Tibial nerve (tissue), 3 donors: ENCODE results near the gene EFNA3.

Source experiments
- CTCF ChIP-seq, 5 experiments: fragments of 200-600 bp in 3 of 5; fragments of 450-650 bp in 2 of 5; sonication (generic) in 3 of 5; IDR thresholded peaks; one replicate each; pipeline ENCODE4 v1.5.1; 2016 to 2019; ENCODE audit warnings: antibody characterized with exemption in 5 of 5, mild to moderate bottlenecking in 3 of 5, moderate library complexity in 2 of 5
- POLR2A ChIP-seq, 2 donors: fragments of 450-650 bp; IDR thresholded peaks; one replicate each; pipeline ENCODE4 v1.6.1; 2017; ENCODE audit warnings: antibody characterized with exemption in 2 of 2, mild to moderate bottlenecking in 2 of 2, moderate library complexity in 2 of 2

GRCh38 chr1:155062151-155062686 lies 16.4 kb upstream of the EFNA3 start:
- no peak for TF ChIP-seq CTCF (IDR thresholded peaks at IDR 0.05)
- TF ChIP-seq POLR2A (IDR thresholded peaks at IDR 0.05) = no peak
